Calu3 (cell line): Measurements from ENCODE around the gene FAM229B. TPM values are rescaled to one million over a fixed set of nuclear protein-coding genes. Genes with fewer than 3 reads are reported as not detected.
"Not testable (repeated sequence)": the region's sequence is repeated elsewhere in the genome, so short reads cannot be mapped to it uniquely, and the experiment has no call there.

Experiments used
- BruUV-seq: library from RNA; stranded (reverse); fragments of 400-500 nt; replicated peaks from 2 replicates; lab custom pipeline; 2021; lab: Mats Ljungman, UMichigan
- CTCF ChIA-PET: fragments of 300-600 bp; sonication (Branson Sonifier 250); formaldehyde crosslinking; loops from one replicate; lab custom pipeline; 2022; ENCODE audit warnings: antibody characterized with exemption; lab: Charles Lee
- DNase-seq: peaks from one replicate; pipeline ENCODE4 v3.0.0; 2022
- H3K27ac Mint-ChIP-seq: one replicate; pipeline ENCODE4 v1.8.0; 2022; ENCODE audit warnings: mixed read lengths; ENCODE audit not compliant: unreplicated experiment
- H3K27me3 Mint-ChIP-seq: one replicate; pipeline ENCODE4 v1.8.0; 2022; ENCODE audit warnings: mixed read lengths; ENCODE audit not compliant: unreplicated experiment
- H3K36me3 Mint-ChIP-seq: one replicate; pipeline ENCODE4 v1.8.0; 2022; ENCODE audit warnings: mild to moderate bottlenecking, moderate library complexity, mixed read lengths; ENCODE audit not compliant: insufficient read depth, unreplicated experiment
- H3K4me1 Mint-ChIP-seq: one replicate; pipeline ENCODE4 v1.8.0; 2022; ENCODE audit warnings: mild to moderate bottlenecking, low read depth, mixed read lengths; ENCODE audit not compliant: unreplicated experiment
- H3K4me3 Mint-ChIP-seq: one replicate; pipeline ENCODE4 v1.8.0; 2022; ENCODE audit warnings: mild to moderate bottlenecking, low read depth, moderate library complexity, mixed read lengths; ENCODE audit not compliant: unreplicated experiment
- H3K9me3 Mint-ChIP-seq: one replicate; pipeline ENCODE4 v1.8.0; 2022; ENCODE audit warnings: low read depth, mixed read lengths; ENCODE audit not compliant: unreplicated experiment
- intact Hi-C: fragments of 100-400 bp; cut with micrococcal nuclease; formaldehyde crosslinking; loops from one replicate; pipeline ENCODE4 v1.10.0; 2022; ENCODE audit not compliant: unreplicated experiment
- total RNA-seq: library from RNA; stranded (reverse); gene quantifications from 2 replicates; pipeline ENCODE4 v1.2.3, GENCODE V29; 2022
- TF ChIP-seq, protein P1 (sequence below): fragments of 200-600 bp; IDR thresholded peaks from one replicate; pipeline ENCODE4 v1.8.0; 2022; ENCODE audit warnings: antibody characterized with exemption; ENCODE audit not compliant: unreplicated experiment

FAM229B gene
- total RNA-seq, 1 experiment from 2014 or later: 13.0 TPM

DNA sequence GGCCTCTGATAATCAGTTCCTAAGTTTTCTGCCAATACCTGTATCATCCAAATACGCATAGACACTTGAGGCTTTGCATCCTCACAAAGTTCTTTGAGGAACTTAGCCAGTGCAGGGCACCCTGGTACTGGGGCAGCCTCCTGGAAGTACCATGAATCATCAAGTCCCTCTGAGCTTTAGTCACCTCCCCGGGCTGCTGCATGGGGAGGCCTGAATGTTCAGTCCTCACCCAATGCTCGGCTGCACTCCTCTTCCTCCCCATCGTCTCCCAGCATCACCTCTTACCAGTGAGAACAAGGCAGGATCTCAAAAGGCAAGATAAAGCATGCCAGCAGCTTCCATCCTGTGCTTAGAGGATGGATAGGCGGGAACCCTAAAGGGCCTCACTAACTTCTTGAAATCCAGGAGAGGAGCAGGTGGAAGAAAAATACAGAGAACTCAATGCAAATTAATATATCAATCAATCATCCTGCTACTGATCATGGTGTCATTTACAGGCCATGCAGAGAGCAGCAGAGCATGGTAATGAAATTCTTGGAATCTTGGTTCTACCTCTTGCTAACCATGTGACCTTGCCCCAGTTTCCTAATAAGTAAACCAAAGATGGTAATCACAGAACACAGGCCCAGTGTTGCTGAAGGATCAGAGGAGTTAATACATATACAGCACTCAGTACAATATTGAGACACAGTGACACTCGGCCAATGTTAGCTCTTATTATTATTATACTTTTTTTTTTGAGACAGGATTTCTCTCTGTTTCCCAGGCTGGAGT is 38.2 kb upstream of the FAM229B start:
- intact Hi-C loops: loop anchor here (10.0 kb wide), 3 partner anchors 464 to 1014 kb away; partner anchors contain the start of gene REV3L
- TF ChIP-seq, protein P1, sequence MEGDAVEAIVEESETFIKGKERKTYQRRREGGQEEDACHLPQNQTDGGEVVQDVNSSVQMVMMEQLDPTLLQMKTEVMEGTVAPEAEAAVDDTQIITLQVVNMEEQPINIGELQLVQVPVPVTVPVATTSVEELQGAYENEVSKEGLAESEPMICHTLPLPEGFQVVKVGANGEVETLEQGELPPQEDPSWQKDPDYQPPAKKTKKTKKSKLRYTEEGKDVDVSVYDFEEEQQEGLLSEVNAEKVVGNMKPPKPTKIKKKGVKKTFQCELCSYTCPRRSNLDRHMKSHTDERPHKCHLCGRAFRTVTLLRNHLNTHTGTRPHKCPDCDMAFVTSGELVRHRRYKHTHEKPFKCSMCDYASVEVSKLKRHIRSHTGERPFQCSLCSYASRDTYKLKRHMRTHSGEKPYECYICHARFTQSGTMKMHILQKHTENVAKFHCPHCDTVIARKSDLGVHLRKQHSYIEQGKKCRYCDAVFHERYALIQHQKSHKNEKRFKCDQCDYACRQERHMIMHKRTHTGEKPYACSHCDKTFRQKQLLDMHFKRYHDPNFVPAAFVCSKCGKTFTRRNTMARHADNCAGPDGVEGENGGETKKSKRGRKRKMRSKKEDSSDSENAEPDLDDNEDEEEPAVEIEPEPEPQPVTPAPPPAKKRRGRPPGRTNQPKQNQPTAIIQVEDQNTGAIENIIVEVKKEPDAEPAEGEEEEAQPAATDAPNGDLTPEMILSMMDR: no peak
- H3K27ac Mint-ChIP-seq: no peak overlapping the region
- DNase-seq: no peak
- H3K36me3 Mint-ChIP-seq: no peaks in the 10 kb centered on the region
- H3K4me1 Mint-ChIP-seq: no peaks in the 10 kb centered on the region
- H3K9me3 Mint-ChIP-seq: no peaks in the 10 kb centered on the region
- no peak overlapping the region for H3K4me3 Mint-ChIP-seq
- CTCF ChIA-PET: no interaction called here
- BruUV-seq: no TSS peak
- no peaks in the 10 kb centered on the region for H3K27me3 Mint-ChIP-seq

DNA sequence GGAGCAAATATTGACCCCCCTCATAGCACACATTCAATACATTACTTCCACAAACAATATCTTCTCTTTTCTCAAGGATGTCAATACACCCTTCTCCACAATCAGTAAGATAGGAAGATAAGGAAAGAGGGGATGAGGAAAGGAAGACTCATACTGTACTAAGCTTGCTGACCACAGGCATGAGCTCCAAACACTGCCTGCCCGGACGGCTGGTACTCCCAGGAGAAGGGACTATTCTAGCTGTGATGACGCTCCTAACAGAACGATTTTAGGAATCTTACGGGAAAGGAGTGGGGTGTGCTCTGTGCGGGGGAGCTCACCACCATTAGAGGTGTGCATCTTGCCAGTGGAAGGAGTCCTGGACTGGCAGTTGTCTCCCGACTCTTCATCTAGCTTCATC is 37.4 kb upstream of the FAM229B start:
- intact Hi-C loops: loop anchor here (10.0 kb wide), 3 partner anchors 465 to 1015 kb away; partner anchors contain the start of gene REV3L
- no peak overlapping the region for H3K27ac Mint-ChIP-seq
- no peak overlapping the region for H3K4me3 Mint-ChIP-seq
- TF ChIP-seq, protein P1: no peak
- H3K4me1 Mint-ChIP-seq: no peaks in the 10 kb centered on the region
- no TSS peak for BruUV-seq
- H3K36me3 Mint-ChIP-seq: no peaks in the 10 kb centered on the region
- CTCF ChIA-PET: no interaction called here
- H3K9me3 Mint-ChIP-seq: no peaks in the 10 kb centered on the region
- DNase-seq: no peak
- no peaks in the 10 kb centered on the region for H3K27me3 Mint-ChIP-seq

DNA sequence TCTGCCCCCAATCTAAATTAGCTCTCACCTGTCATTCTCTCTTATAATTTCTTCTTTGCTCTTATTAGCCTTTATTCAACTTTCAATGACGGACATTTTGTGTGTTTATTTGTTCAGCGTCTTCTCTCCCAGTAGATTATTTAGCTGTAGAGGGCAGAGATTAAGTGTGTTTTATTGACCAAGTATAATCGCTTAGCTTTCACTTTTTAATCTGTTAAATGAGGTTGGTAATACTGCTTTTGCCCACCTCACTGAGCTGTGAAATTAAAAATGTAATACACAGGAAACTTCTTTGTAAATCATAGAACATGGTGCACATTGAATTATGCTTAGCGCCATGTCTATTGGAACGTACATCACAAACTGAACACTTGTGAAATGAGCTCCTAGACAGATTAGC is 37.0 kb upstream of the FAM229B start:
- no peaks in the 10 kb centered on the region for H3K36me3 Mint-ChIP-seq
- no peaks in the 10 kb centered on the region for H3K27me3 Mint-ChIP-seq
- intact Hi-C loops: no loop called here
- no peaks in the 10 kb centered on the region for H3K4me1 Mint-ChIP-seq
- TF ChIP-seq, protein P1: no peak
- H3K27ac Mint-ChIP-seq: no peak overlapping the region
- no peak for DNase-seq
- CTCF ChIA-PET: interaction anchor here (0.6 kb wide), 1 partner anchor 118 kb away, joined by 3 read pairs; no protein-coding TSS in a partner anchor
- no TSS peak for BruUV-seq
- no peak overlapping the region for H3K4me3 Mint-ChIP-seq
- H3K9me3 Mint-ChIP-seq: no peaks in the 10 kb centered on the region

DNA sequence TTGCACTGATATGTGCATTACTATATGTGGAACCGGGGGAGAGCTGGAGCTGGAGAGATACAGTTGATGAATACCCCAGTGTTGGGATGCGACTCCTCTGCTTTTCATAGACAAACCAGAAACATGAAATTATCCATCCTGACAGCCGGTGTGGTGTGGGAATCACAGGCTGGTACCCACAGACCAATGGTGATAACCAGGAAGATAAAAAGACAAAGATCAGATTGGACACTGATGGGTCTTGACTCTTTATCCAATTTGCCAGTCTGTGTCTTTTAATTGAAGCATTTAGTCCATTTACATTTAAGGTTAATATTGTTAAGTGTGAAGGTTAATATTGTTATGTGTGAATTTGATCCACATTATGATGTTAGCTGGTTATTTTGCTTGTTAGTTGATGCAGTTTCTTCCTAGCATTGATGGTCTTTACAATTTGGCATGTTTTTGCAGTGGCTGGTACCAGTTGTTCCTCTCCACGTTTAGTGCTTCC is 36.1 kb upstream of the FAM229B start:
- H3K27me3 Mint-ChIP-seq, H3K36me3 Mint-ChIP-seq, intact Hi-C loops, H3K4me3 Mint-ChIP-seq, H3K9me3 Mint-ChIP-seq, H3K27ac Mint-ChIP-seq, BruUV-seq, CTCF ChIA-PET, H3K4me1 Mint-ChIP-seq, DNase-seq: not testable (repeated sequence)

DNA sequence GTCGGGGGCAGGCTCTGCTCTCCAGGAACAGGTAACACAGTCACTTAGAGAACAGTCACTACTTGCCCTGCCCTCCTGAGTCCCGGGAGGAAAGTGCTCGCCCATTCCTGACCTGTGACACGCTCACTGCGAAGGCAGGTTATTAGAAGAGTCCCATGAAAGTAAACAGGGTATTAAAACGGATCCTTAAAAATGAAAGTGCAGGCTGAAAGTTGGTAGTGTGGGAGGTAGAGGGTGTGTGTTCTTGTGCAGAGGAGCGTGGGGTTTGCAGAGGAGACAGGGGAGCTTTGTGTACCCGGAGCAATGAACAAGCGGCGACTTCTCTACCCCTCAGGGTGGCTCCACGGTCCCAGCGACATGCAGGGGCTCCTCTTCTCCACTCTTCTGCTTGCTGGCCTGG is 33.4 kb upstream of the FAM229B start, which contains the start of gene CCN6:
Gene CCN6 (plus strand): TSS at position 104 of the 400 bp plus-strand sequence. CDS start 254 bp downstream, at position 358.
- no peaks in the 10 kb centered on the region for H3K27me3 Mint-ChIP-seq
- H3K36me3 Mint-ChIP-seq: no peaks in the 10 kb centered on the region
- H3K9me3 Mint-ChIP-seq: no peaks in the 10 kb centered on the region
- BruUV-seq: no TSS peak
- DNase-seq: no peak
- H3K4me1 Mint-ChIP-seq: no peaks in the 10 kb centered on the region
- TF ChIP-seq, protein P1: no peak
- CTCF ChIA-PET: no interaction called here
- intact Hi-C loops: no loop called here
- H3K27ac Mint-ChIP-seq: no peak within 1 kb of the TSS
- H3K4me3 Mint-ChIP-seq: no peak within 1 kb of the TSS
